ENCODE measurements around the gene SCRN1.
"Not testable (repeated sequence)": the region's sequence is repeated elsewhere in the genome, so short reads cannot be mapped to it uniquely, and the experiment has no call there.

Gene SCRN1

DNA sequence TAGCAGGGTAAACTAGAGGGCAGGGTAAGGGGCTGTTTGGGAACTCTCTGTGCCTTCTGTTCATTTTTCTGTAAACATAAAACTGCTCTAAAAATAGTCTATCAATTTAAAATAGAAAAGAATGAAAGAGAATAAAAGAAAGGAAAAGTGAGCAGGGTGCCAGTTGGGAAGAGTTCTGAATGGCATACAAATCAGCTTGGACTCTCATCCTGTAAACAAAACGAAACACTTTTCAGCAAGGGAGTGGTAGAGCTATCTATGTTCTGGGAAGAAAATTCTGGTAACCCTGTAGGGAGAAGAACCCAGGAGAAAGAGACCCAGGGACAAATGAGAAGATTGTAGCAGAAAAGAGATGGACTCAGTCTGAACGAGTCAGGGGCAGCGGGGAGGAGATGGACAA is 24.6 kb downstream of the SCRN1 start:
- no peak for DNase-seq

DNA sequence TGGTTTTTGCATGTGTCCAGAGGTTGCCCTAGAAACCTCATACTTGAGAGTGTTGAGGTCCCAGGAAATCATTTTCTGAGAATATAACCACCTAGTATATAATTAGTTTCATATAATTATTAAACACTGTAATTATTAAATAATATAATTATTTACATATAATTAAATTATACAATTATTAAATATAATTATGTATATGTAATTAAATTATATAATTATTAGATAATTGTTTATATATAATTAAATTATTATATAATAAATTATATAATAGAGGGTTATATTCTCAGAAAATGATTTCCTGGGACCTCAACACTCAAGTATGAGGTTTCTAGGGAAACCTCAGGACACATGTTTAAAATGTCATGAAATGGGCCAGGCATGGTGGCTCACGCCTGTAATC is 27.6 kb downstream of the SCRN1 start:
- DNase-seq, result no peak

DNA sequence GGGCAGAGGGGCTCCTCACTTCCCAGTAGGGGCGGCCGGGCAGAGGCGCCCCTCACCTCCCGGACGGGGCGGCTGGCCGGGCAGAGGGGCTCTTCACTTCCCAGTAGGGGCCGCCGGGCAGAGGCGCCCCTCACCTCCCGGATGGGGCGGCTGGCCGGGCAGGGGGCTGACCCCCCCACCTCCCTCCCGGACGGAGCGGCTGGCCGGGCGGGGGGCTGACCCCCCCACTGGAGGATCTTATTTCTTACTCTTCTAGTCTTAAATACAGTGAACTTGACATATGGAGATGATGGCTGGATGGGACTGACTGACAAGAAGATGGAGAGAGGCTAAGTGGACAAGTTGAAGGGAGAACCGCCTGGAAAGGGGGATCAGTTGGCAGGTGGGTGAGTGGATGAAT is 28.0 kb downstream of the SCRN1 start:
- not testable (repeated sequence) for DNase-seq

DNA sequence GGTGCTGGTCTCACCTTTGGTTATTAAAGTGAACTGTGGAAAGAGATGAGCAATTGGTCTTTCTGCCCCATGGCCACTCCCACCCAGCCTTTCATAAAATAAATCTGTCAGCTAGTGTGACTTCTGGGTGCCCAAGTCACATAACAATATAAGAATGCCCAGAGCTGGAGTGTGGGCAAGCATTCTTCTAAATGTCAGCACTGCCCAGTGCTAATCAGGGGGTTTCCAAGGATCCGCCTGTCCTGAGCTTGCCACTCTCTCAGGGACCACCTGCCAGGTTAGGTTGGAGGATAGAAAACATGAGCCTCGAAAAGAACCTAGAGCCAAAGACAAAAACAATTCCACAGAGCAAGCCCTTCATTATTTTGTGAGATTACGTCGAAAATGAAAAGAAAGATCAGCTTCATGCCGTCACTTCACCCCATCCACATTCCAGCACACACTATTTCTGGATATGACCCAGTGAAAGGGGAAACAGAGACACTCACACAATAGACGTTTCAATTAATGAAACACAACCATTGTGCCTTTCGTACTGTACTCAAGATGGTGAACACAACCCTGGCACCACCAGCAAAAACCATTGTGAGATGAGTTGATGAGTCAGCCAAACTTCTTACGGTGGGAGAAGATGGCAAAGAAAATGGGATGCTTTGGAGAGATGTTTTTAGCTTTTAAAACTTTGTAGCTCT is 30.8 kb downstream of the SCRN1 start:
- no peak for DNase-seq

DNA sequence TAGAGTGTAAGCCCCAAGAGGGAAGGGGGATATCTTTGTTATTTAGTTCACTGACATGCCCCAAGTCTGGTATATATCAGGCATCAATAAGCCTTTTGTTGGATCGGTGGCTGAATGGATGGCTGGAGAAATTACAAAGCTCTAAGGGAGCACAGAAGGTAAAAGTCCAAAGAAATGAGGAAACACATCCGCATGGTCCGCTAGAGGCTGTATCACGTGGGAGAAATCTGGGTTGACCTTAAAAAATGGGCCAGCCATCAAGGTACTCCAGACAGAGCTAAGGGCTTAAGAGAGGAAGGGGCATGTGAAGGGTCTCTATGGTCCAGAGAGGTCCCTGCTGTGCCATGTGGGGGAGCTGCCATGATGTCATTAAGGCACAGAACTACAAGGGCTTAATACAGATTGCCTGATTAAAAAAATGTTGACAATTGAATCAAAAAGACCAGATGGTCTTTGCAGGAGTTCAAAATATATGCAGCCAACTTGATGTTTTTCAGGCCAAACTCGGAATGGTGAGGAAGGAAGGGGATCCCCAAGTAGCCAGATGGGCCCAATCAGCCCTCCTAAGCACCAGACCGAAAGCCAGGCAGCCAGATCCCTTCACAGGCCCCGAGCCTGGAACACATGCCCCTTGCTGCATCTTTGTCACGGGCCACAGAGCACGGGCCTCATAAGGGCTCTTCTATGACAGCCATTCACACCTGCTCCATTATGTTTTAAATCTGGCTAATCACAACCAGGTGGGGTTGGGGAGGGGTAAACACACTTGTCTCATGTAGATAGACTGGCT is 31.9 kb downstream of the SCRN1 start:
- DNase-seq, result no peak

DNA sequence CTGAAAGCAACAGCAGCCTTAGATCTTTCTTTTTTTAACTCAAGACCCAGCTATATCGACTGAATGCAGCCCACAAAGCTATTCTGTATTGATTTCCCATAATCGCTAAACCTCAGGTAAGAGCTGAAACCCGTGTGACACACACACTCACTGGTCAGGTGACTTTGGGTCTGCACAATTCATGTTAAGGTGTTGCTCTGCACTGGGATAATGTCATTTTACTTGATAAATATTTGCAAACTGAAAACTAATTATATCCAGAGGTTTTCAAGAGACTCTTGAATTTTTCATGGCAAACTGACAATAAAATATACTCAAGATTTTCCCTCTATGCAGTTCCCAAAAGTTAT is 33.1 kb downstream of the SCRN1 start:
- DNase-seq, result no peak

DNA sequence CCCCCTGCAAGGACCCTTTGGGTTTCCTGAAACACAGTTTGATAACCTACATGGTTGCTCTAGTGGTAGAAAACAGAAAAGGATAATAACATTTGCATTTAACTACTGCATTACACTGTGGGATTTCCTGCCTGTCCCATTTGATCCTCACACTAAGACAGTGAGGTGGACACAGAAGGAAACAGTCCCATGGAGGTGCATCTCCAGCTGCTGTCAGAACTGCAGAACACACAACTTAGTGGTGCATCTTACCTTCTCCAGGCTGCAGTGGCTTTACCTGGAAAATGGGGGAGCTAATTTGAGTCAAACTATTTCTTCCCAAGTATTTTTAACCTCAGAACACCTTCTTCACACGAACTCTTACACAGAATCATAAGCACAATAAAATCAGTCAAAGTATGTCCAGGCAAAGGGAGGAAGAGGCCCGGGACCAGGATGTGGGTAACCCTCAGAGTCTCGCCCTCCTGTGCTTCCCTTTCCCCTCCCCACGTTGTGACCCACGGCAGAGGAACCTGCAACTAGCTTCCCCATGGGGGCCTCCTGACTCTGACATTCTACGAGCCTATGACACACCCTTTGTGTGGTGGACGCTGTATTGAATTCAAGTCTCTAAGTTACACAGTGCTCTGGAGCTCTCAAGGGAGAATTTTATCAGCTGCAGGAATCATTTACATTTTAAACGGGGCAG is 33.7 kb downstream of the SCRN1 start:
- no peak for DNase-seq

DNA sequence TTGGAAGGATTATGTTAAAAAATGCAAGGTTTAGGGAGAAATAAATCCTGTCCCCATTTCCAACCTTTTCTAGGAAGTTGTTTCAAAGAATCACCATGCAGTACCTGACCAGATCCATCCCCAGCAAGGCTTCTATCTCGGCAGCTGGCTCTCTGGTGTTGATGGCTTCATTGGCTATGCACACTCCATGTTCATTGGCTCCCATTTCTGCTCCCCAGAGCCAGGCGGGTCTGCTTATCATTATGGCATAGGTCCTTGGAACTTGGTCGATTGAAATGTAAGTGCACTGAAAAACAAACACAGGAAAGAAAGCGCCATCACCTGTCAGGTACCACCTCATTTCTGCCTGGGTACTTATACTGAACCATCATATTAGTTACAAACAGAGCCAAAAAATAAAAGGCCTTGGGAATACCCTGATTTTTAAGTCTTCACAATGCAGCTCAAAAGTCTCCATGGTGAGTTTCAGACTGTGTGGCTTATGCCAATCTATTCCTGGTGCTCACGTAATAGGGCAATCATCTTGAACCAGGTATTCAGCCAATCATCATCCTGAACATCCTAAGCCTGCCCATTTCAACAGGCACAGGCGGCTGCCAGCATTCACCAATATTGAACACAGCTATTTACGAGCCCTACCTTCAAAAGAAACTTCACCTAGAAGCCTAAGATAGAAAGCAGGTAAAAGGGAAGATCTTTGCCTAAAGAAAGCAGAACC is 34.4 kb downstream of the SCRN1 start:
- no peak for DNase-seq

DNA sequence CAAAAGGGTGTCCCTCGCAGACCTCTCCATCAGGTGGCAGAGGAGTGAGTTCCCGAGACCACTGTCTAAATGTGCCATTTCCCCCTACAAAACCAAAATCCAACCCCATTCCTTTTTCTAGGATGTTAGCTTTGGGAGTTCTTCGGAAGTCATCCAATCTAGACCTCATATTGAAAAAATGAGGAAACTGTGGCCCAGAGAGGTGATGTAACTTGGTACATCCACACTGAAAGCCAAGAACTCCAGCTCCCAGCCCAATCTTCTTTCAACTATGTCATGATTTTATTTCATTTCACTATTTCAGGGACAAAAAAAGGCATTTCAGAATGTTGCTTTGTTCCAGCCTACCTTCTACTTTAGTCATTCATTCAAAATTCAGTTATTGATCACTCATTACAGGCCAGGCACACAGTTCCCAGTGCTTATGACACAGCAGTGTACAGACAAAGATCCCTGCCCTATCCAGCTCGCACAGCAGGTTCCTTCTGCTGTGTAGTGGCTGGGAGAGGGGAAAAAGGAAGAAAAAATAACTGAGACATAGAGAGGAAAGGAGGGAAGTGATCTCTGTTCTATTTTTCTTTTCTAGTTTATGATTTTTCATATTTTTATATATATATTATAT is 35.8 kb downstream of the SCRN1 start:
- DNase-seq, result no peak

DNA sequence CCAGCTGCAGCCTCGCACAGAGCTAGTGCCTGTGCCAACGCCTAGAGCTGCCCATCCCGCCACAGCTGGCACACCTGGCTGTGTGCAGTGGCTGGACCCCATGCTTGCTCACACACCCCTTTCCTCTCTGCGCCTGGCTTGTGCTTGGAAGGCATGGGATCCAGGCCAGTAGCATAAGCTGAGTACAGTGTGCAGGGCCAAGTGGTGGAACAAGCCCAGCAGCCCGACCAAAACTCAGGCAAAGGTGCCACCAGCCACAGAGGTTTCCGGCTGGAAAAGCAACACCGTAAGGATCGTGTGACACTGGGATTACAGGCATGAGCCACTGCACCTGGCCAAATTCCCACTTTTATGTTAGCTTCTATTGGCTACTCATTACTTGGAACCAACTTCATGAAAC is 38.4 kb downstream of the SCRN1 start:
- DNase-seq, result no peak

DNA sequence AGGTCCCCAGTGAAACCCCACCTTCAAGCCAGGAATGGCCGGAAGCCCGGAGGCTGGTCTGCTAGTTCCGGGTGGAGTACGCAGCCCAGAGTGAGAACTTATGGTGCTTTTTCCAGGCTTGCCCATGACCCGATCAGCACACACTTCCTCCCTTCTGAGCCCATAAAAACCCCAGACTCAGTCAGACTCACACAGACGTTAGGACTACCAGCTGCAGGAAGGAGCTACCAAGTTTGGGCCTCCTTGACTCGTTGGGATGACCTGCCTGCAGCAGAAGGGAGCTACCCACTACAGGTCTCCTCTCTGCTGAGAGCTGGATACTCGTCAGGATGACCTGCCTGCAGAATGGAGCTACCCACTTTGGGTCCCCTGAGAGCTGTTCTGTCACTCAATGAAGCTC is 39.1 kb downstream of the SCRN1 start:
- DNase-seq, result no peak

DNA sequence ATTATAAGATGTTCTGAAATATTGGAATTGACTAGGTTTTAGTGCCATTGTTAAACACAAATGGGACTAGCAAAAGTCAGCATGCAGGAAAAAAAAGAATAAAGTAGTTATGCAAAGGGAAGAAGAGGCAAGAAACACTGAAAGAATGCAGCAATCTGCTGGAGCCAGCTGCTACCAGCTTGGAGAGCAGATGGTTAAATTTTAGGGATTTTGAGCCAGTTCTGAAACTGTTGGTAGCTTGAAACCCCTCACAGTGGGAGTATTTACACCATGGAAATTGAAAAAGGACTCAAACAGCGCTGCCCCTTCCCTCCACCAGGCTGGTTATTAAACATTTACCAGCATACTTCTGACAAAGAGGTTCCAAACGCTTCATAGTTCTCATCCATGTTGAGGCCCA is 41.0 kb downstream of the SCRN1 start:
- DNase-seq, result no peak

DNA sequence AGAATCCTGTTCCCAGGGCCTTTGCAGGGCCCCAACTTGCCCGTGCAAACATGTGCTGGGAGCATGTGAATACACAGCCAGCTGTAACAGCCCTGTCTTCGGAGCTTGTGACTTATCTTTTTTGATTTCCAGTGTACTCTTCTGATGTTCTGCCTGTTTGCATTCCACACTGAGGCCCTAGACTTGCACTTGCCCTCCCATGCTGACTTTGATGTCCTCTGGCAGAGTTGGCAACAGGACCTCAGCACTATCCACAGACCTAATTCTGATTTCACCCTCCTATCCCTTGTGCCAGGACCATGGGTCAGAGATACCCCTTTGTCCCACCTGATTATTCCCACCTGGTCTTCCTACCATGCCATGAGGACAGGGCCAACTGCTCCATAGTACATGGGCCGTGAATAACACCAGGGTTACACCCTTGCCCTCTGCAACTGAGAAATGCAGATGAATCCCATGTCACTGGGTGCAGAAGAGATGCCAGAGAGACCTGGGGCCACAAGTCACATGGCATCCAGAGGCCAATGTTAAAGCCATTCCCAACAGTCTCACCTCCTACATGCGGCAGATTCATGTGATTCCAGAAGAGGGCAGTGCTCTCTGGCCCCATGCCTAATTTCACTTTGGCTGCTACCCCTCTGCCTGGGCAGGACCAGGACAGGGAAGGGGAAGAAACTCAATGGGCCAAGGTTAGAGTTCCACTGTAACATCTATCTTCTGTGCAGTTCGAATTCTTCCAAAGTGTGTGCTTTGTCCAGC is 43.0 kb downstream of the SCRN1 start:
- DNase-seq, result no peak

DNA sequence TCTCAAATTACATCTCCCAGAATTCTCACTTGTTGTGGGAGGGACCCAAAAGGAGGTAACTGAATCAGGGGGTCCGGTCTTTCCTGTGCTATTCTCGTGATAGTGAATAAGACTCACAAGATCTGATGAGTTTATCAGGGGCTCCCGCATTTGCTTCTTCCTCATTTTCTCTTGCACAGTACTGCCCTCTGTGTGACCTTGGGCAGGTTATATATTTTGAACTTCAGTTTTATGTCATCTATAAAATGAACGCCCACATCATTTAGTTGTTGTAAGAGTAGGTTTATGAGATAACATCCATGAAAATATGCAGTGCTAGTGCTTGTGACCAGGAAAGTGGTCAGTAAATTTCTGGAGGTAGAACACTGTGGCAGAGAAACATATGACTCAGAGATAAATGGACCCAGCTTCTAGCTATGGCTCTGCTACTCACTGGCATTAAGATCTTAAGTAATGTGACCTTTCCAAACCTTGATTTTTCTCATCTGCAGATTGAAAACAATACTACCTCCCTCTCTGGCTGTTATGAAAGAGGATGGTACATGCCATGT is 44.3 kb downstream of the SCRN1 start:
- no peak for DNase-seq

DNA sequence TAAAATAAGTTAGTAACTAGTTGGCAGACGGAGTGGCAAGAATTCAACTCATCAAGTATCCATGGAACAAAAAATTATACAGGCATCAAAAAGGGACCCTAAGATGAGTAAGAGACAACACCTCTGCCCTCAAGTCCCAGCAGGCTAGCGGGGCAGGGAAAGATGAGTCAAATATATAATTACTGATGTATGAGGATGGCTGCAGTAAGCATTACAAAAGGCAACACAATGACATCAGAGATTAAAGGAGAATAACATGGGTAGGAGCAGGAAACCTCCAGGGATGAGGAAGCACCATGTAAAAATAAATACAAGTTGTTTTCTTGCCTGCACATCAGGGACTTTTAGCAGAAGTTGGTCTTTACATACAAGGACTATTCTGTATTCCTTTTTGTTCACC is 49.4 kb downstream of the SCRN1 start:
- DNase-seq, result no peak

DNA sequence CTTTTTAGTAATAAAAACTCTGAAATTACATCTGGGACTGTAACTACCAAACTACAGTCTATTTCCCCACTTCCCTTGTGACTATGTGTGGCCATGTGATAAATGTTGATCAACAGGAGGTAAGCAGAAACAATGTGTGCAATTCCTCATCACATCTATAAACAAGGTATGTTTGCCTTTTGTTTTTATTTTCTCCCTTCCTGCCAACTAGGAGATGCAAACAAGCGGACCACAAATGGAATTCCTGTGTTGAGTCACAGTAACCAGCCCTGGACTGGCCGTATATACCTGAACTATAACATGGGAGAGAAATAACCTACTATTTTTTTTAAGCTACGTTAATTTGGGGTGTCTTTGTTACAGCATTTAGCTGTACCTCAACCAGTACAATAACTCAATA is 52.5 kb downstream of the SCRN1 start:
- no peak for DNase-seq

DNA sequence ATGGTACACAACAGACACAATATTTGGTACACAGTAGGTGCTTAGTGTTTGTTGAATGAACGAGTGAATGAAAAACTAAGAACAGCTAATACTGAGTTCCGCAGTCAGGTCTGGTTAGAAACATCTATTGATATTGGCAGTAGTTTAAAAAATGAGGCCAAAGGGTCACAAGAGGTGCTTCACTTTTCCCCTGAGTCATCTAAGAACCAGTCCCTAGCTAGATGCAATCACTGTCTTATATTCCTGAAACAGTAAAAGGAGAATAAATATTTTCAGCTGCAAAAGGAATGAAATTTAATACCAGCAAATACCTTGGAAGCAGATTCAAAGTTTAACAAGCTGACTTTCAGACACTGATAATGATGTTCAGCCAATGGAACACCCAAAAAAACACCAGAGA is 54.5 kb downstream of the SCRN1 start:
- no peak for DNase-seq

DNA sequence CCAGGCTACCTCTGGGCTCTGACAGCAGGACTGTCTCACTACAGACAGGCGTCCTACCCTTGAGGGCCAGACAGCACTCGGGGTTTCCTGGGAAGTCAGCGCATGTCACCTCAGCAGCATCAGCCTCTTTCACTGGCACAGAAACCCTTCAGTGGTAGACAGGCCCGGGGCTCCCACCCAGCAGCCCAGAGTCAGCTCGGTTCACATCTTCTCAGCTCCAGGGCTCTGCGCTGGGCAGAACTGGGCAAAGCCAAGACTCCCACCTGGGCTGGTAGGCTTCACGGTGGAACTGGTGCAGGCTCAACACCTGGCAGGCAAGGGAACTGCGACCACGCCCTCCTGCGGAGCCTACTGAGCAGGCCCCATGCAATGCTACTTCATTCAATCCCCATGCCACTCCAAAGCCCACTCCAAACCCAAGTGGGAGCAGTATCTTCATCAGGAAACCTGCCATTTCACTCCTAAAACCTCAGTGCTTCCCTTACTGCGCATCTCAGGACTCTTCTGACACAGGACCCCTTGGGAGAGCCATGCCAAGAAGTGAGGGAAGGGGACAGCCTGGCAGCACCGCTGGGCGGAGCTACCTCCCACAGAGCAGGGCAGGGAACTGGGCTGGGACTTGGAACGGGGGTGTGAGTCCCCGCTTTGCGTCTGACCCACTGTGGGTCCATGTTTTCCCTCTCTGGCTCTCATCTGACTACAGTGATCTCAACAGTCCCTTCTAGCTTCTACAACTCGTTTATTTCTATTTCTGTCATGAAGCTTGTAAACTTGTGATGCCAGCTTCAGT is 60.4 kb downstream of the SCRN1 start:
- no peak for DNase-seq

DNA sequence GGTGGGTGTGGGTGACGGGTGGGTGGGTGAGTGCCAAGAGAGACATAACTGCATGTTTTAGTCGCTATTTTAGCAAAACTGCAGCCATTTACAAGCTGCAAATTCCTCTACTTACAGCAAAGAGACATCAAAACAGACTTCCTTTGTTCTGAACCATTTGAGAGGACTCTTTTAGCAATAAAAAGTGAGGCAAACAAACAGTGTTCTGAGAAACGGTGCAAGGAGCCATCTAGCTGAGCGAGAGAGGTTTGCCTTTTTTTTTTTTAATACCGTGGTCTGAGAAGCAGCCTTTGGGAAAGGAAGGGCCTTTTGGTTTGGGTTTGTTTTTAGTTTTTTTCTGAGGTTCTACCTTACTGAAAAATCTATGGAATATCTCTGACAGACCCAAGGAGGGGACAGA is 62.9 kb downstream of the SCRN1 start:
- DNase-seq, result no peak

DNA sequence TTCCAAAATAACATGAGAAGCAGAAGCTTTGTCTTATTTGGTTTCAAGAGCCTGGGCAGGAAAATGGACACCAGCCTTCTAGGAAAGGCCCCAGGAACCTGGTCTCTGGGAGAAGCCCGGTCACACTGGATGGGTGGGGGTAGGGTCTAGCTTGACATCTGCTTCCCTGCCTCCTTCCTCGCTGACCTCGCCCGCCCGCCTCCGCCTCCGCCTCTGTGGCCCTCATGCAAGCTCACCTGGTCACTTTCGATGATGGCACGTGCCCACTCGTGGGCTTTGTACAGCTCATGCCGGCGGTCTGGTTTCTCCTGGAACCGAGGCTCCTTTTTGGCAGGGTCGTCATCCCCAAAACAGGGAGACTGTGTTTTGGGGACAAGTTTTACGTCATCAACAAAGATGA is 63.4 kb downstream of the SCRN1 start:
- no peak for DNase-seq

DNA sequence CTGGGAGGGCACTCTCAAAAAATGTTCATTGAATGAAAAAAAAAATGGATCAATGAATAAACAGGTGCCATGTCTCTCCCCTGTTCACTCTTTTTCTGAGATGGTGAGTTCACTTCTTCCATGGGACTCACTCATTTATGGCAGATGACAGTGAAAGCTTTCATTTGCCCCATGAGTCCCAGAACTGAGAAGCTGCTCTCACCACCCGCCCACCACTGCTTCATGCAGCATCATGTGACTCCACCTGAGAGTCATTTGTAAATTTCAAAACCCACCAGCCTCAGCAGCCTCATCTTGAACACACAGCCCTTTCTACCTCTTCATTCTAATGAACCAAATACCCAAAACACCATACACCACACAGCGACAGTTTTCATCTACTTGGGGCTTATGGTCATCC is 64.9 kb downstream of the SCRN1 start:
- DNase-seq, result no peak

Data from activated T-cell treated with anti-CD3 and anti-CD28 coated beads, Interleukin-2, amount 50 U/mL, for 1 hour (primary cell).